Astrocyte (in vitro differentiated cells and primary cell): Measurements from ENCODE around the gene PYDC1.

Source experiments
- CTCF ChIP-seq: IDR thresholded peaks from 2 replicates; pipeline ENCODE4 v1.5.1; 2011; ENCODE audit warnings: low read depth, mild to moderate bottlenecking, inconsistent platforms, low read length, moderate library complexity; ENCODE audit not compliant: insufficient read depth
- EZH2 ChIP-seq: IDR thresholded peaks from 2 replicates; pipeline ENCODE4 v1.6.1; 2012; ENCODE audit warnings: mild to moderate bottlenecking, low read length, inconsistent platforms; ENCODE audit not compliant: insufficient read depth

DNA sequence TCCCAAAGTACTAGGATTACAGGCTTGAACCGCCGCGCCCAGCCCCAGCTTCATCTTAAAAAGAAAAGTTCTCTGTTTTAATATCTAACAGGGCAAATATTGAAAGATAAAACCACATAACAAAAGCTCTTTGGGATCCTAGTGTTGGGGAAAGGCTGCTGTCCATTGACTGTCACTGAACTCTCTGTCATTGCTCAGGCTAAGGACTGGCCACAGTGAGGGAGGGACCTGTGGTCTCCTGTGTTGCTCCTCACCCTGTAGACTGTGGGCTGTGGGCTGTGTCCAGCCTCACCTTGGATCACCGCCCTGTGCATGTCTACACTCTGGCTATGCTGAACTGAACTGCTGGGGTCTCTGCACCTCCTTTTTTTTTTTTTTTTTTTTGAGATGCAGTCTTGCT lies 11.3 kb upstream of the PYDC1 start:
- TF ChIP-seq CTCF (no peak), EZH2 (no peak)
